Measurements from ENCODE around the gene MYO1E.
"Not testable (repeated sequence)": the region's sequence is repeated elsewhere in the genome, so short reads cannot be mapped to it uniquely, and the experiment has no call there.

The MYO1E gene

GRCh38 chr15:59350421-59350732 lies 22.3 kb downstream of the MYO1E start:
- no peak for DNase-seq (ENCODE audit: low read depth)

DNA sequence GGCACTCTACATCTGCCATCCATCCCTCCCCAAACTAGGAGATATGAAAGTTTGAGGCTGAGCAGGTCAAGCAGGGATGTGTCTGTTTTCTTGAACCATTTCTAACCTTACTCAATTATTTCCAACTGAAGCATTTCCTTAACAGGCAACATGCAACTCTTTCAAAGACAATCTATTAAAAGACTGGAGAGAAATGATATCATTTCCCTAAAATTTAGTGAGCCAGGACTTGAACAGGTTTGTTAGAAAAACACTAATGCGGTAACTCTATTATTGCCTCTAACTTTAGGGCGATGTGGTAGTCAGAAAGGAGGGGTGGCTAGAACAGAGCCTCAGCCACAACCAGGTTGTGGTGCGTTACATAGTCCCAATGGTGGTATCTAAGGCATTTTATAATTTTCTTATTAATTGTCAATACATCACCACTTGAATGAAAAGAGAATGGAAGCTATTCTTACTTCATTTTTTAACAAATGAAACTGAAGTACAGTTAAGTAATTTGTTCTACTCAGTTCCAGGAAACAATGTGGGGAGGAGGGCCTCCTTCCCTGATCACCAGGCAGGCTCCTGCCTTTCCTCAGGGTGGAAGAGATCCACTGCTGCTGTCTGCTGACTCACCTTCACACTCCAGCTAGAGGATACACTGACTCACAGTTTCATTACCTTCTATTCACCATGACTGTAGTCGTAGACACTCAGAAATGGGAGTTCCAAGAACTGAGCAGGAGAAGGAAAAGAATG lies 22.8 kb downstream of the MYO1E start:
- DNase-seq (ENCODE audit: low read depth), result peak; percentile 62

GRCh38 chr15:59347915-59348314 lies 24.8 kb downstream of the MYO1E start:
- no peak for DNase-seq (ENCODE audit: low read depth)

- no peak for DNase-seq (ENCODE audit: low read depth)
Observed at GRCh38 chr15:59346951-59347350, 25.7 kb downstream of the MYO1E start.

GRCh38 chr15:59345326-59345725 lies 27.3 kb downstream of the MYO1E start:
- no peak for DNase-seq (ENCODE audit: low read depth)

- no peak for DNase-seq (ENCODE audit: low read depth)
Observed at GRCh38 chr15:59344311-59344710, 28.4 kb downstream of the MYO1E start.

GRCh38 chr15:59340325-59340724 lies 32.3 kb downstream of the MYO1E start:
- no peak for DNase-seq (ENCODE audit: low read depth)

DNA sequence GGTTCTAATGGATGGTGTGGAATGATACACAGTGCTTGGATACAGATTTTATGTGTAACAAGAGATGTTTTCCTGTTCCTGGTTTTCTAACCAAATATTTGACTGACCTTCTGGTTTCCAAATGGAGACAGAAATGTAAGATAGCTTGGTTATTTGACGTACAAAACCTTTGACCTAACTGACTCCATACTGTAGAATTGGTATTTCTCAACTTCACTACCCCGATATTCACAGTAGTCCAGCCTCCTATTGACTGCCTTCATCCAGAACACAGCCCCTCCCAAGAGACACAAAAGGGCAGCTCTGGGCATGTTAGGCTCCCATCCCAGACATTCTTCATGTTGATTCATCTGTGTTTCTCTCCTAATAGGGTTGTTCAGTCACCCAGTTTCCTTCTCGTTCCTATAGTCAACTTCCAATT lies 33.4 kb downstream of the MYO1E start:
- DNase-seq (ENCODE audit: low read depth), result peak; percentile 73

- DNase-seq (ENCODE audit: low read depth), result no peak
Observed at GRCh38 chr15:59338414-59338813, 34.3 kb downstream of the MYO1E start.

GRCh38 chr15:59336725-59337124 lies 35.9 kb downstream of the MYO1E start:
- not testable (repeated sequence) for DNase-seq (ENCODE audit: low read depth)

GRCh38 chr15:59335207-59335786 lies 37.4 kb downstream of the MYO1E start:
- no peak for DNase-seq (ENCODE audit: low read depth)

DNA sequence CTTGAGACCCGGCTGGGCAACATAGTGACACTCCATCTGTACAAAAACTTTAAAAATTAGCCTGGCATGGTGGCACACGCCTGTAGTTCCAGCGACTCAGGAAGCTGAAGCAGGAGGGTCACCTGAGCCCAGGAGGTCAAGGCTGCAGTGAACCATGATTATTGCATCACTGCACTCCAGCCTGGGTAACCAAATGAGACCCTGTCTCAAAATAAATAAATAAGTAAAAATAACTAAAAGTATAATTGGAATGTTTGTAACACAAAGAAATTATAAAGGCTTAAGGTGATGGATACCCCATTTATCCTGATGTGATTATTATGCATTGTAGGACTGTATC lies 38.6 kb downstream of the MYO1E start:
- DNase-seq (ENCODE audit: low read depth), result no peak

GRCh38 chr15:59333401-59334075 lies 39.1 kb downstream of the MYO1E start:
- DNase-seq (ENCODE audit: low read depth), result no peak

GRCh38 chr15:59332009-59332408 lies 40.7 kb downstream of the MYO1E start:
- DNase-seq (ENCODE audit: low read depth), result no peak

- no peak for DNase-seq (ENCODE audit: low read depth)
Observed at GRCh38 chr15:59330649-59331048, 42.0 kb downstream of the MYO1E start.

DNA sequence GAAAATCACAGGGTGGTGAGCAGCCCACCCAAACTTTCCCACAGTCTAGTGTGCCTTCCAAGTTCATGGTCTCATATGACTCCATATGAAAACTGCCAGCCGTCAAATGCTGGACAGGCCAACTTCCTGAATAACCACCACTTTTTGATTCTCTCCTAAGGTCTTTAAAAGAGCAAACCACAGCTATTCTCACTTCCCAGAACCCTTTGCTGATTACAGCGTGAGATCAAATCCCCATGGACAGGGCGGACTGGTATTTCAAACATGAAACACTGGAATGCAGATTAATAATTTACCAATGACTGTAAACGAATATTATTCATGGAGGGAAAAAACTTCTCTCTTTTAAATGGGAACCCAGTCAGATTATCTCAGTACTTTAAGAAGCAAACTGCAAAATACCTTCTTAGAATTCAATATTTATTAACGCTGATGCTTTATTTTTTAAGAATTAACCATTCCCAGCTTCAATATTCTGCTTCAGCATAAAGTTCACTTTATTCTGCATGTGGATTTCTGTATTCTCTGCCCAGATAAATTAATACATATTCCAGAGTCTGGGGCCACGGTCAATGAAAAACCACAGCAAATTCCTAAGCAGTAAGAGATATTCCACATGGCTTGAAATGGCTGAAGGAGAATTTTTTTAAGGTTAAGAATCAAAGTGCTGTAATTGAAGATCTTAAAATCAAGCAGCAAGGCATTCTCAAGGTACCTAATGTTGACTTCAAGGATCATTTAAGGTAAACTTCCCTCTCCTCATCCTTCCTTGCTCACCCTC lies 42.9 kb downstream of the MYO1E start:
- DNase-seq (ENCODE audit: low read depth), result peak; percentile 32

- DNase-seq (ENCODE audit: low read depth), result no peak
Observed at GRCh38 chr15:59329091-59329490, 43.6 kb downstream of the MYO1E start.

- no peak for DNase-seq (ENCODE audit: low read depth)
Observed at GRCh38 chr15:59327942-59328341, 44.7 kb downstream of the MYO1E start.

DNA sequence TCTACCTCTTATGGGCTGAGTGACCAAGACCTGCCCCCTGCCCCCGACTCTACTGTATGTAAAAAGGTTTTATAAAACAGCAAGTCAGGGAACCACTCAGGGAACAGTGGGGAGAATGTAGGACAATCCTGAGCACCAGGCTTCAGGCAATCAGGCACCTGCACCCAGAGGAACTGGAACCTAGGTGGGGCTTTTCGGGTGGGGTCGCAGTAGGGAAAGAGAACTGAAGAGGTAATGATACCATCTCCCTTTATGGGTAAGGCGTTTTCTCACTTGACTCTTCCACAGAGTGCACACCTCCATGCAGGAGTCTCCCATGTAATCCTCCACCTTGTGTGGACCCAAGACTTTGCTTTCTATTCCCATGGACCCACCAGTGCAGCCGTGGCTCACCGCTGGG lies 45.8 kb downstream of the MYO1E start:
- no peak for DNase-seq (ENCODE audit: low read depth)

- no peak for DNase-seq (ENCODE audit: low read depth)
Observed at GRCh38 chr15:59322056-59322759, 50.5 kb downstream of the MYO1E start.

GRCh38 chr15:59321000-59321689 lies 51.5 kb downstream of the MYO1E start:
- DNase-seq (ENCODE audit: low read depth), result no peak

- no peak for DNase-seq (ENCODE audit: low read depth)
Observed at GRCh38 chr15:59317211-59317610, 55.5 kb downstream of the MYO1E start.

All from fibroblast of the conjunctiva (primary cell).